GM12865 (cell line): ENCODE data around the gene RITA1.
"Not testable (repeated sequence)": the region's sequence is repeated elsewhere in the genome, so short reads cannot be mapped to it uniquely, and the experiment has no call there.

Experiments
- DNase-seq: peaks from one replicate; pipeline ENCODE4 v3.0.0; 2010; ENCODE audit warnings: low read depth
- H3K4me3 ChIP-seq: 2 replicates; pipeline ENCODE4 v1.5.1; 2011; ENCODE audit warnings: mild to moderate bottlenecking, low read depth, low read length, control low read depth
- CTCF ChIP-seq: IDR thresholded peaks from 2 replicates; pipeline ENCODE4 v1.5.1; 2011; ENCODE audit warnings: low read length, control low read depth, low read depth, inconsistent platforms; ENCODE audit not compliant: insufficient read depth; ENCODE audit errors: missing control alignments

The RITA1 gene

GRCh38 chr12:113185180-113186032 is at the start of gene RITA1, which contains the start of gene DDX54:
Gene RITA1 (plus strand): TSS chr12:113185721. CDS start chr12:113186747, 1,026 bp downstream.
Gene DDX54 (minus strand): TSS chr12:113185478. CDS start chr12:113185451, 27 bp downstream.
- peak; percentile 93 for DNase-seq
- H3K4me3 ChIP-seq, result peak within 1 kb of the TSS; percentile 94
- TF ChIP-seq CTCF, result no peak

GRCh38 chr12:113136128-113136989 is 49.2 kb upstream of the RITA1 start:
- no peak overlapping the region for H3K4me3 ChIP-seq
- no peak for DNase-seq
- TF ChIP-seq CTCF, result no peak

GRCh38 chr12:113136990-113137511 is 48.5 kb upstream of the RITA1 start:
- DNase-seq, result no peak
- no peak overlapping the region for H3K4me3 ChIP-seq
- no peak for TF ChIP-seq CTCF

GRCh38 chr12:113137861-113138783 is 47.4 kb upstream of the RITA1 start:
- no peak for DNase-seq
- no peak for TF ChIP-seq CTCF
- no peak overlapping the region for H3K4me3 ChIP-seq

GRCh38 chr12:113138826-113139225 is 46.7 kb upstream of the RITA1 start:
- H3K4me3 ChIP-seq, result no peak overlapping the region
- DNase-seq, result no peak
- no peak for TF ChIP-seq CTCF

- H3K4me3 ChIP-seq, result no peak overlapping the region
- DNase-seq, result no peak
- TF ChIP-seq CTCF, result no peak
Measured at GRCh38 chr12:113140706-113141105, 44.8 kb upstream of the RITA1 start.

- H3K4me3 ChIP-seq, DNase-seq: not testable (repeated sequence)
Measured at GRCh38 chr12:113141716-113142115, 43.8 kb upstream of the RITA1 start.
